GM12878 (cell line): ENCODE data around the gene PPP1R27. TPM values are rescaled to one million over a fixed set of nuclear protein-coding genes. Genes with fewer than 3 reads are reported as not detected.

Experiments
- BRCA1 ChIP-seq: IDR thresholded peaks from 2 replicates; pipeline ENCODE4 v1.6.1; 2011; ENCODE audit warnings: low read depth, low read length, improper control_type of control experiment
- CBFB ChIP-seq: IDR thresholded peaks from 2 replicates; pipeline ENCODE4 v1.6.1; 2016; ENCODE audit warnings: antibody characterized with exemption, low read depth
- EP300 ChIP-seq, 2 experiments: fragments of 150-350 bp in 1 of 2; IDR thresholded peaks; 2 replicates each; pipeline ENCODE4 v1.6.1; 2011 to 2012; ENCODE audit warnings: low read depth in 2 of 2, low read length in 2 of 2, borderline replicate concordance in 1 of 2, improper control_type of control experiment in 1 of 2, inconsistent platforms in 1 of 2; ENCODE audit not compliant: control insufficient read depth in 1 of 2
- ETV6 ChIP-seq, 2 experiments: fragments of 450-650 bp in 1 of 2; IDR thresholded peaks in 1 of 2; conservative IDR thresholded peaks in 1 of 2; 2 replicates each; pipeline ENCODE4 v1.6.1; 2014; ENCODE audit warnings: antibody characterized with exemption in 1 of 2, borderline replicate concordance in 1 of 2, low read depth in 1 of 2, mild to moderate bottlenecking in 1 of 2, moderate library complexity in 1 of 2
- GABPA ChIP-seq: IDR thresholded peaks from 2 replicates; pipeline ENCODE4 v1.6.1; 2014; ENCODE audit warnings: antibody characterized with exemption, low read depth, mild to moderate bottlenecking, inconsistent platforms
- GATAD2B ChIP-seq: fragments of 450-650 bp; conservative IDR thresholded peaks from 2 replicates; pipeline ENCODE4 v1.6.1; 2017; ENCODE audit warnings: low read depth, mild to moderate bottlenecking, moderate library complexity
- JUND ChIP-seq: IDR thresholded peaks from 2 replicates; pipeline ENCODE4 v1.6.1; 2012; ENCODE audit warnings: low read depth, mild to moderate bottlenecking, low read length, improper control_type of control experiment, moderate library complexity
- MYC ChIP-seq: IDR thresholded peaks from 2 replicates; pipeline ENCODE4 v1.6.1; 2011; ENCODE audit warnings: mild to moderate bottlenecking, low read length, moderate library complexity, inconsistent platforms; ENCODE audit not compliant: insufficient read depth, insufficient replicate concordance, insufficient read length, severe bottlenecking
- NFIC ChIP-seq: IDR thresholded peaks from 2 replicates; pipeline ENCODE4 v1.6.1; 2012; ENCODE audit warnings: low read depth, mild to moderate bottlenecking, inconsistent platforms, low read length, moderate library complexity
- POU2F2 ChIP-seq: IDR thresholded peaks from 3 replicates; pipeline ENCODE4 v1.6.1; 2011; ENCODE audit warnings: low read depth, mild to moderate bottlenecking, low read length, borderline replicate concordance
- RFX5 ChIP-seq: IDR thresholded peaks from 2 replicates; pipeline ENCODE4 v1.6.1; 2011; ENCODE audit warnings: low read depth, low read length, improper control_type of control experiment
- SMC3 ChIP-seq: IDR thresholded peaks from 2 replicates; pipeline ENCODE4 v1.6.1; 2011; ENCODE audit warnings: low read length, improper control_type of control experiment, borderline replicate concordance
- YBX1 ChIP-seq: fragments of 450-650 bp; IDR thresholded peaks from 2 replicates; pipeline ENCODE4 v1.6.1; 2016; ENCODE audit warnings: antibody characterized with exemption
- ZBED1 ChIP-seq: IDR thresholded peaks from 2 replicates; pipeline ENCODE4 v1.6.1; 2016; ENCODE audit warnings: borderline replicate concordance
- ZNF207 ChIP-seq: fragments of 450-650 bp; IDR thresholded peaks from 2 replicates; pipeline ENCODE4 v1.6.1; 2014; ENCODE audit warnings: antibody characterized with exemption, mild to moderate bottlenecking, borderline replicate concordance
- ZNF622 ChIP-seq: fragments of 450-650 bp; IDR thresholded peaks from 2 replicates; pipeline ENCODE4 v1.6.1; 2017; ENCODE audit warnings: mild to moderate bottlenecking, inconsistent platforms
- ZSCAN29 ChIP-seq: fragments of 450-650 bp; IDR thresholded peaks from 2 replicates; pipeline ENCODE4 v1.6.1; 2017; ENCODE audit warnings: mild to moderate bottlenecking, moderate library complexity
- polyA plus RNA-seq, 11 experiments: library from polyadenylated mRNA; depleted of rRNA in 4 of 11; unstranded in 6 of 11; stranded (reverse) in 5 of 11; fragments of >200 nt; fragmentation: Nextera tagmentation in 4 of 11; fragmentation: Illumina TruSeq in 1 of 11; extraction: Ambion mirVana in 4 of 11; extraction: Trizol in 1 of 11; gene quantifications; 1 replicate in 1 of 11; 2 replicates in 10 of 11; pipeline versions ENCODE4 v1.2.1 to v1.2.3, GENCODE V29; 2011 to 2016; ENCODE audit warnings: inconsistent platforms in 2 of 11, missing spikeins in 2 of 11, low read depth in 1 of 11
- total RNA-seq, 4 experiments: library from RNA; depleted of rRNA in 3 of 4; stranded (reverse); fragments of >200 nt in 3 of 4; fragmentation: Illumina TruSeq in 1 of 4; extraction: Trizol in 1 of 4; gene quantifications; 2 replicates each; pipeline versions ENCODE4 v1.2.1 to v1.2.3, GENCODE V29; 2013 to 2021
- TF ChIP-seq, protein P1 (sequence below): fragments of 450-650 bp; formaldehyde crosslinking; IDR thresholded peaks from 2 replicates; pipeline ENCODE4 v1.4.0; 2022; ENCODE audit warnings: mild to moderate bottlenecking, moderate library complexity
- TF ChIP-seq, protein P2 (sequence below), 3 experiments: IDR thresholded peaks in 2 of 3; conservative IDR thresholded peaks in 1 of 3; 2 replicates each; pipeline ENCODE4 v1.5.1; 2011; ENCODE audit warnings: low read depth in 3 of 3, low read length in 3 of 3, mild to moderate bottlenecking in 3 of 3, control low read depth in 2 of 3, moderate library complexity in 2 of 3, inconsistent platforms in 1 of 3, mixed read lengths in 1 of 3; ENCODE audit not compliant: control insufficient read depth in 2 of 3, insufficient read depth in 1 of 3; ENCODE audit errors: extremely low read depth in 1 of 3
- TF ChIP-seq, protein P3 (sequence below): IDR thresholded peaks from 2 replicates; pipeline ENCODE4 v1.6.1; 2011; ENCODE audit warnings: low read depth, low read length, improper control_type of control experiment, borderline replicate concordance
- TF ChIP-seq, protein P4 (sequence below): fragments of 450-650 bp; IDR thresholded peaks from 2 replicates; pipeline ENCODE4 v1.6.1; 2018; ENCODE audit warnings: borderline replicate concordance, mild to moderate bottlenecking; ENCODE audit not compliant: partially characterized antibody

Gene PPP1R27
- total and polyA plus RNA-seq, 10 of the 15 experiments (the other 5 are each of a cell fraction or from before 2014, with no cell fraction given), result 0.17 to 1.6 (median 0.49) TPM; not detected in 3

DNA sequence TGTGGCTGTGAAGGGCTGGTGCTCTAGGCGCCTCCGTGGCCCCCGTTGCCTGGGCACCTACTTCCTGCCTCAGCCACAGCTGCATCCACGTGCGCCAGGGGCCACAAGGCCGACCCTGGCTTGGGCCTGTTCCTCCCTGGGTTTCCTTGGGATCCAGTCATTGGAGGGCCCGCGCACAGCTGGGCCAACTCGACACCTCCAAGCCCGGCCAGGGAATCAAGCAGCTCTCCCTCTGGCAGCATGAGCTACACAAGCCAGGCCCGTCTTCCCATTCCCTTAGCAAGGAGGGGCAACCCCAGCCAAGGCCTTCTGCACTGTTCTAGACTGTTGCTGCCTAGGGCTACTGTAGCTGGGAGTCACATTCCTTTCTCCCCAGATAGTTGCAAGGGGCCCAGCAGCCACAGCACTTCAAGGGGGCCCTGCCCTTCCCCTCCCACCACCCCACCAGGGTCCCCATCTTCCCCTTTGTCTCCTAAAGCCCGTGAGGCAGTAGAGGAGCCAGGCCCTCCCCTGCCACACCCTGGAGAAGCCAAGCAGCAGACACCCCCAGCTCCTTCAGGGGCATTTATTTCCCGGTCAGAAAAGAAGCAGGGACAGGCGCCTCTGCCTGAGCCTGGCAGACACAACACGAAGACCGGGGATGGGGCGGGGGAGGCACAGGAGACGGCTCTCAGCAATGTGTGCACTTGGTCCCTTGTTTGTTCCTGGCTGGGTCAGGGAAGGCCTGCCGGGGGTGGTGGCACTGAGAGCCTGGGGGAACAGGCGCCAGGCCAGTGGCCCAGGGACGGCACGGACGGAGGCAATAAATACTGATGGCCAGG is 32.5 kb upstream of the PPP1R27 start (continued):
- TF ChIP-seq CBFB (no peak; the same call in none of the 2 replicates), ZNF207 (no peak), EP300 (IDR thresholded peaks at IDR 0.05; ENCODE audit: borderline replicate concordance in 1 of 2, control insufficient read depth in 1 of 2, low read depth in 2 of 2, low read length in 2 of 2) (no peak), BRCA1 (no peak), ZNF622 (no peak), RFX5 (no peak), ZSCAN29 (no peak), GATAD2B (no peak), JUND (no peak), ETV6 (conservative IDR thresholded peaks at IDR 0.05 in 1 of 2, IDR thresholded peaks at IDR 0.05 in 1 of 2; ENCODE audit: borderline replicate concordance in 1 of 2, low read depth in 1 of 2) (no peak), NFIC (no peak), YBX1 (no peak), ZBED1 (0 out of 2 replicates have a peak, but pooled peaks have one; percentile 20), SMC3 (no peak), GABPA (no peak), MYC (no peak), POU2F2 (no peak; the same call in 2 of the 3 replicates)
- TF ChIP-seq, protein P1, sequence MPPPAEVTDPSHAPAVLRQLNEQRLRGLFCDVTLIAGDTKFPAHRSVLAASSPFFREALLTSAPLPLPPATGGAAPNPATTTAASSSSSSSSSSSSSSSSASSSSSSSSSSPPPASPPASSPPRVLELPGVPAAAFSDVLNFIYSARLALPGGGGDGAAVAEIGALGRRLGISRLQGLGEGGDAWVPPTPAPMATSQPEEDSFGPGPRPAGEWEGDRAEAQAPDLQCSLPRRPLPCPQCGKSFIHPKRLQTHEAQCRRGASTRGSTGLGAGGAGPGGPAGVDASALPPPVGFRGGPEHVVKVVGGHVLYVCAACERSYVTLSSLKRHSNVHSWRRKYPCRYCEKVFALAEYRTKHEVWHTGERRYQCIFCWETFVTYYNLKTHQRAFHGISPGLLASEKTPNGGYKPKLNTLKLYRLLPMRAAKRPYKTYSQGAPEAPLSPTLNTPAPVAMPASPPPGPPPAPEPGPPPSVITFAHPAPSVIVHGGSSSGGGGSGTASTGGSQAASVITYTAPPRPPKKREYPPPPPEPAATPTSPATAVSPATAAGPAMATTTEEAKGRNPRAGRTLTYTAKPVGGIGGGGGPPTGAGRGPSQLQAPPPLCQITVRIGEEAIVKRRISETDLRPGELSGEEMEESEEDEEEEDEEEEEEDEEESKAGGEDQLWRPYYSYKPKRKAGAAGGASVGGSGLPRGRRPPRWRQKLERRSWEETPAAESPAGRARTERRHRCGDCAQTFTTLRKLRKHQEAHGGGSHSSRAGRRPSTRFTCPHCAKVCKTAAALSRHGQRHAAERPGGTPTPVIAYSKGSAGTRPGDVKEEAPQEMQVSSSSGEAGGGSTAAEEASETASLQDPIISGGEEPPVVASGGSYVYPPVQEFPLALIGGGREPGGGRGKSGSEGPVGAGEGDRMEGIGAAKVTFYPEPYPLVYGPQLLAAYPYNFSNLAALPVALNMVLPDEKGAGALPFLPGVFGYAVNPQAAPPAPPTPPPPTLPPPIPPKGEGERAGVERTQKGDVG (CRISPR knock-in tag), result no peak
- TF ChIP-seq, protein P2, sequence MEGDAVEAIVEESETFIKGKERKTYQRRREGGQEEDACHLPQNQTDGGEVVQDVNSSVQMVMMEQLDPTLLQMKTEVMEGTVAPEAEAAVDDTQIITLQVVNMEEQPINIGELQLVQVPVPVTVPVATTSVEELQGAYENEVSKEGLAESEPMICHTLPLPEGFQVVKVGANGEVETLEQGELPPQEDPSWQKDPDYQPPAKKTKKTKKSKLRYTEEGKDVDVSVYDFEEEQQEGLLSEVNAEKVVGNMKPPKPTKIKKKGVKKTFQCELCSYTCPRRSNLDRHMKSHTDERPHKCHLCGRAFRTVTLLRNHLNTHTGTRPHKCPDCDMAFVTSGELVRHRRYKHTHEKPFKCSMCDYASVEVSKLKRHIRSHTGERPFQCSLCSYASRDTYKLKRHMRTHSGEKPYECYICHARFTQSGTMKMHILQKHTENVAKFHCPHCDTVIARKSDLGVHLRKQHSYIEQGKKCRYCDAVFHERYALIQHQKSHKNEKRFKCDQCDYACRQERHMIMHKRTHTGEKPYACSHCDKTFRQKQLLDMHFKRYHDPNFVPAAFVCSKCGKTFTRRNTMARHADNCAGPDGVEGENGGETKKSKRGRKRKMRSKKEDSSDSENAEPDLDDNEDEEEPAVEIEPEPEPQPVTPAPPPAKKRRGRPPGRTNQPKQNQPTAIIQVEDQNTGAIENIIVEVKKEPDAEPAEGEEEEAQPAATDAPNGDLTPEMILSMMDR (IDR thresholded peaks at IDR 0.05 in 2 of 3, conservative IDR thresholded peaks at IDR 0.05 in 1 of 3; ENCODE audit: control insufficient read depth in 2 of 3, extremely low read depth in 1 of 3, insufficient read depth in 1 of 3, low read depth in 3 of 3, low read length in 3 of 3), result no peak
- TF ChIP-seq, protein P3, sequence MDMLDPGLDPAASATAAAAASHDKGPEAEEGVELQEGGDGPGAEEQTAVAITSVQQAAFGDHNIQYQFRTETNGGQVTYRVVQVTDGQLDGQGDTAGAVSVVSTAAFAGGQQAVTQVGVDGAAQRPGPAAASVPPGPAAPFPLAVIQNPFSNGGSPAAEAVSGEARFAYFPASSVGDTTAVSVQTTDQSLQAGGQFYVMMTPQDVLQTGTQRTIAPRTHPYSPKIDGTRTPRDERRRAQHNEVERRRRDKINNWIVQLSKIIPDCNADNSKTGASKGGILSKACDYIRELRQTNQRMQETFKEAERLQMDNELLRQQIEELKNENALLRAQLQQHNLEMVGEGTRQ, result no peak
- TF ChIP-seq, protein P4, sequence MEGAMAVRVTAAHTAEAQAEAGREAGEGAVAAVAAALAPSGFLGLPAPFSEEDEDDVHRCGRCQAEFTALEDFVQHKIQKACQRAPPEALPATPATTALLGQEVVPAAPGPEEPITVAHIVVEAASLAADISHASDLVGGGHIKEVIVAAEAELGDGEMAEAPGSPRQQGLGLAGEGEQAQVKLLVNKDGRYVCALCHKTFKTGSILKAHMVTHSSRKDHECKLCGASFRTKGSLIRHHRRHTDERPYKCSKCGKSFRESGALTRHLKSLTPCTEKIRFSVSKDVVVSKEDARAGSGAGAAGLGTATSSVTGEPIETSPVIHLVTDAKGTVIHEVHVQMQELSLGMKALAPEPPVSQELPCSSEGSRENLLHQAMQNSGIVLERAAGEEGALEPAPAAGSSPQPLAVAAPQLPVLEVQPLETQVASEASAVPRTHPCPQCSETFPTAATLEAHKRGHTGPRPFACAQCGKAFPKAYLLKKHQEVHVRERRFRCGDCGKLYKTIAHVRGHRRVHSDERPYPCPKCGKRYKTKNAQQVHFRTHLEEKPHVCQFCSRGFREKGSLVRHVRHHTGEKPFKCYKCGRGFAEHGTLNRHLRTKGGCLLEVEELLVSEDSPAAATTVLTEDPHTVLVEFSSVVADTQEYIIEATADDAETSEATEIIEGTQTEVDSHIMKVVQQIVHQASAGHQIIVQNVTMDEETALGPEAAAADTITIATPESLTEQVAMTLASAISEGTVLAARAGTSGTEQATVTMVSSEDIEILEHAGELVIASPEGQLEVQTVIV, result no peak
